SK-N-DZ (cell line): ENCODE data around the gene CALY.

Experiments used
- DNase-seq: peaks from one replicate; pipeline ENCODE4 v3.0.0-alpha.2; 2015; ENCODE audit warnings: low spot score

CALY gene

DNA sequence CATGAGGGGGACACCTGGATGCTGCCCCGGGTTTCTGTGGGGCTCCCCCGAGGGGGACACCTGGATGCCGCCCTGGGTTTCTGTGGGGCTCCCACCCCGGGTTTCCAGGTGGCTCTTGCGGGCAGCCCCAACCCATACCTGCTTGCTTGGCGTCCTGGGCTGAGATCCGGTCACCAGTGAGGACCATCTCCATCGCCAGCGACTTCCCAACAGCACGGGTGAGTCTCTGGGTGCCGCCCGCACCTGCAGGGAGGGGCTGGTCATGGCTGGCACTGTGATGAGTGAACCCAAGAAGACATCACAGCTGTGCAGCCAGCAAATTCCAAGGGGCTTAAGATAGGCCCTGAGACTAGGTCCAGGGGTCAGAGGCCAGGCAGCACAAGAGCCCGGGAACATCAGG lies 30.1 kb upstream of the CALY start:
- DNase-seq: no peak

DNA sequence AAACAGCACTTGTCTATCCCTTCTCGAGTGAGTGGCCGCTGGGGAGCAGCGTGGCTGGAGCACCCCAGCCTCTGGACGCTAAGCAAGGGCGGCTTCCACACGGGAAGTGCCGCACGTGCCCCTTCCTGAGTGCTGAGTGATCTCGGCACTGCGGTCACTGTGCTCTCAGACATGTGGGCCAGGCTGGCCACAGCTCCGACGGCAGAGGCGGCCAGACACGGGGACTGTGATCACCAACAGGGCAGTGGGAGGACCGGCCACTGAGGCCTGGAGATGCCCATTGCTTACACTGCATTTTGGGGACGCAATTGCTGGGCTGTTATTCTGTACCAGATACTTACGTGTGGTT lies 29.4 kb upstream of the CALY start:
- DNase-seq: no peak

DNA sequence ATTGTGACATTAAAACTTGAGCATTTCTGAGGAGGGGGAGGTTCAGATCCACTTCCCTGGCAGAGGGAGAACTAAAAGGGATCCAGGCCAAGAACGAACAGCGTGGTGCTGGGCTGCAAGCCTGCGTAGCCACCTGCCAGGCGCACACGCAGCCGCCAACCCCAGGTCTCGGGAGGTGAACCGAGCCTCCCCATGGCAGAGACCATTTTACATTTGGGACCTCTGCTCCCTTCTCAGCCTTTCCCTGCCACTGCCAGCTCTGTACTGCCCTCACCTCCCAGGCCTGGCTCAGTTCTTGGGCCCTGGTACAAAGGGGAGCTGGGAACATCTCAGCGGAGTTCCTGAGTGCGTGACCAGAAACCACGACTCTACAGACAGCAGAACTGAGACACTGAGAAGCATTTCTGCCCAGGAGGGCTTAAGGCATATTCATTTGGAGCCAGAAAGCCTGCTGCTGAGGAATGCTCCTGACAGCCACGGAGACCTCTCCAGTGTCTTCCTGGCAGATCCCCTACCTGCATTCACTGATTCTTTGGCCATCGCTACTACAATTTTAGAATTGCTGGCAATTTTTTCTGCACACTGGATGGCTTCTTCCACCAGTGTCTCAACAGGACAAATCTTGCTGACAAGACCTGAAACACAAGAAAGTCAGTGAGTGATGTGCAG lies 28.9 kb upstream of the CALY start:
- DNase-seq: no peak

DNA sequence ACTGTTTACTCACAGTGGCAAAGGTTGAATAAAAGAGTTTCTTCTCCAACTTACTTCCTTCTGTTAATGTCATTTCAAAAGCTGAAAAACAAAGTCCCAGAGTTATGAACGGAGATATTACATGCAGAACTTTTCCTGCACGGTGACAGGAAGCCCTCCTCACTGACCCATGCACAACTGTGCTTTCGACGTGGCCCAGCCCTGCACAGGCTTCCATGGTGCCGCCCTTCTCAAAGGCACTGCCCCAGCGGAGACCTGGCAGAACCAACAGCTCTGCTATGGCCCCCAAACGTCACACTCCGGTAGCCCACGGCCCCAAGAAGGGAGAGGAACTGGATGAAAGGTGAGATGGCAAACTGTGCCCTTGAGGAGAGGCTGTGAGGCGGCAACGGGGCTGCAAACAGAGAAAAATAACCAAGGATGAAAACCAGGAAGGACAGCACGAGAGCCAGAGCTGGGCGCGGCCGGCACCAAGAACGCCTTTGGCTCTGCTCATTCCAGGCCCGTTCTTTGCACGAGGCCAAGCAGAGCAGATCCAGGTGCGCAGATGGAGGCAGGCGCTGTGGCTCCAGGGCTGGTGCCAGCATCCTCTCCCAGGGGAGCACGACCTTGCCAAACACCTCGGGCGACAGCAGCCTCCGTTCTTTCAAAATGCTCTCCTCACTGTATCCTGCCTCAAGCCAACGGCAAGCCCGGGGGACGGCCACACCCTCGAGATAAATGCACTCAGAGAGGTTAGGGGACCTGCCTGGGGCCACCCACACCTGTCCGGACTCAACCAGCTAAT lies 28.1 kb upstream of the CALY start:
- DNase-seq: no peak

DNA sequence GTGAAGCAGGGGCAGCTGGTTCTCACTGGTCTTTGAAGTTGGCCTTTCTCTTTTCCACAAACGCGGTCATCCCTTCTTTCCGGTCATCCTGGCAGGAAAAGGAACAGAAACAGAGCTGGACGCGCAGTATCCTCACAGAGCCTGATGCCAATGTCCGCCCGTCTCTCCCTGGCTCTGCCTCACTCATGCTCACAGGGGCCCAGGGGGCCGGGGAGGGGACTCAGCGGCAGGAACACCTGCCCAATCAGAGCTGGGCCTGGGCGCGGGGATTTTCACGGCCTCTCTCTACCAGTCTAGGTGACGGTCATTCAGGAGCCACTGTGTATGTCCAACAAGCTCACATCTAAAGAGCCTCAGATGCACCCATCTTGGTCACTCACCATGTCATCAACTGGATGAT lies 26.1 kb upstream of the CALY start:
- no peak for DNase-seq

DNA sequence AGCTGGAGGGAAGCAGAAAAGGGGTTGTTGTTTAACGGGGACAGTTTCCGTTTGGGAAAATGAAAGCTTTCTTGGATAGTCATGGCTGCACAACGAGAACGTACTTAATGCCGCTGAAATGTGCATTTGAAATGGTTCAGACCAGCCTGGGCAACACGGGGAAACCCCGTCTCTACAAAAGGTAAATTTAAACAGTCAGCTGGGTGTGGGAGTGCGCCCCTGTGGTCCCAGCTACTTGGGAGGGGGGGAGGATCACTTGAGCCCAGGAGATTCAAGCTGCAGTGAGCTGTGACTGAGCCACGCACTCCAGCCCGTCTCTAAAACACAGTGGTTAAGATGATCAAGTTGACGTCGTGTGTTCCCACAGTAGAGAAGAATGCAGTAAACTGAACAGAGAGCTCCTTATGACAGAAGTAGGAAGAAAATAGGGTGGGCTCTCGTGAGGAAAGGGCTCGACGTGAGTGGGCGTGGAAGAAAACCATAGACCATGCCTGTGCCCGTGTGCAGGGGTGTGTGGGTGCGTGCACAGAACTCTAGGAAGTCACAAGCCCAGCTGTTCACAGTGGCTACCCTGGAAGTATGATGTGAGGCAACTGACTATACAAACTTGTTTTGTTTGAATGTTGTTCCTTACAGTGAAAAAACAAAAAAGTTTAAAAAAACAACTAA lies 25.2 kb upstream of the CALY start:
- no peak for DNase-seq

DNA sequence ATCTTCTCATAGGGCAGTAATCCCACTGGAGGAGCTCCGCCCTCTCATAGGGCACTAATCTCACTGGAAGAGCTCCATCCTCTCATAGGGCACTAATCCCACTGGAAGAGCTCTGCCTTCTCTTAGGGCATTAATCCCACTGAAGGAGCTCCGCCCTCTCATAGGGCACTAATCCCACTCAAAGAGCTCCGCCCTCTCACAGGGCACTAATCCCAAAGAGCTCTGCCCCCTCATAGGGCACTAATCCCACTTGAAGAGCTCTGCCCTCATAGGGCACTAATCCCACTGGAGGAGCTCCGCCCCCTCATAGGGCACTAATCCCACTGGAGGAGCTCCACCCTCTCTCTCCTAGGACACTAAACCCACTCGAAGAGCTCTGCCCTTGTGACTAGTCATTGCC lies 24.5 kb upstream of the CALY start:
- DNase-seq: no peak

DNA sequence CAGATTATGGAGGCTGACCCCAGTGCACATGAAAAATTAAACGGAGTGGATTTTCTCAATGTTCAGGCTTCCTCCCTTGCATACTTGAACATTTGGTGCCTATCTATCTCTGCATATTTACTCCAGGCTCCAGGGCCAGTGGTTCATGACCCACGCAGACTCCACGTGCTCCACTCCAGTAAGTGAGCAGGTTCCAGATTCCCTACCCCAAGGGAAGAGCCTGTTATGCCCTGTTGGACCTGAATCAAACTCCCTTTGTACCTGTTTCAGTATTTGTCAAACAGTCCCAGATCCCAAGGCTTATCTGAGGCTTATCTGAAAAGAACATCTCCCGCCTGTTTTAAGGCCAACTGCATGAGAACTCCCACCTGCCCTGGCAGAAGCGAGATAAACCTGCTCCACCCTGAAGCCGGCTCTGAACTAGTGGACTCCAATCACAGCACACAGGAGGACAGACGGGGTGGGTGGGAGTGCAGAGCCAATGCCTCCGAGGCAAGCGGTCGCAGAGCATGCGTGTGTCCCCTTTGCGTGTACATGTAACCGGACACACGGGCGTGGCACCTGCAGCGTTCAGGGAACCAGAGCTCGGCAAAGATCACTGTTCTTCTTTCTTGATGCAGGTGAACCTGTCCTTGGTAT lies 23.4 kb upstream of the CALY start:
- peak; percentile 64 for DNase-seq

DNA sequence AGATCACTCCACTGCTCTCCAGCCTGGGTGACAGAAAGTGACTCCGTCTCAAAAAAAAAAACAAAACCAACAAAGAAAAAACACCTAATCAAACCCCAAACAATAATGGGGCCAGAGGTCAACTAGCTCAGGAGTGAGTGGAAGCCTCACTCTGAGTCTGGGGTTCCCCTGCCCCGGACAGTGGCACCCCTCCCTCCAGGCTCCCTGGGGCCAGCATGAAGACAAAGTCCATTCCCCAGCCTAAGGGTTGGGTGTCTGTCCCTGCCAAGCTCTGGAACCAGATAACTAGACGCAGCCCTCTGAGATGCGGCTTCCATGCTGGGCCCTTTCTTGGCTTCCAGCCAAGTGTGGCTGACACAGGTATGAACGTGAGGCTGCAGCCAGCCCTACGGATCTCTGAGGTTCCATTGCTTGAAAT lies 22.9 kb upstream of the CALY start:
- peak; percentile 71 for DNase-seq

DNA sequence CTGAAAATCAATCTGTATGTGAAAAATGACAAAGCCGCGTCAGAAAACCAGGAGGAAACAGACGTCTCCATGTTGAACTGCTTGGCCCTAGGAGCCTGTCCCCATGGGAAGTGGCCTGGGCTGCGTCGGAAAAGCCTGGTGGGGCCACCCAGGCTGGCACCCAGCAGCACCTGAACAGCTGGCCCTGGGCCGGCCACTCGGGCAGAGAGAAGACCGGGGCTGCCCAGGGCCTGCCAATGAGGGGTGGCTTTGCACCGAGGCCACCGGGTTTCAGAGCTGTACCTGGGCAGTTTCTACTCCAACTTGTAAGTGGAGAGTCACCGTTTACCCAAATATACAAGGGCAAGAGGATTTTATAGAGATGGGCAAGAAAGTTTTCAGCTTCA lies 22.2 kb upstream of the CALY start:
- DNase-seq: no peak

DNA sequence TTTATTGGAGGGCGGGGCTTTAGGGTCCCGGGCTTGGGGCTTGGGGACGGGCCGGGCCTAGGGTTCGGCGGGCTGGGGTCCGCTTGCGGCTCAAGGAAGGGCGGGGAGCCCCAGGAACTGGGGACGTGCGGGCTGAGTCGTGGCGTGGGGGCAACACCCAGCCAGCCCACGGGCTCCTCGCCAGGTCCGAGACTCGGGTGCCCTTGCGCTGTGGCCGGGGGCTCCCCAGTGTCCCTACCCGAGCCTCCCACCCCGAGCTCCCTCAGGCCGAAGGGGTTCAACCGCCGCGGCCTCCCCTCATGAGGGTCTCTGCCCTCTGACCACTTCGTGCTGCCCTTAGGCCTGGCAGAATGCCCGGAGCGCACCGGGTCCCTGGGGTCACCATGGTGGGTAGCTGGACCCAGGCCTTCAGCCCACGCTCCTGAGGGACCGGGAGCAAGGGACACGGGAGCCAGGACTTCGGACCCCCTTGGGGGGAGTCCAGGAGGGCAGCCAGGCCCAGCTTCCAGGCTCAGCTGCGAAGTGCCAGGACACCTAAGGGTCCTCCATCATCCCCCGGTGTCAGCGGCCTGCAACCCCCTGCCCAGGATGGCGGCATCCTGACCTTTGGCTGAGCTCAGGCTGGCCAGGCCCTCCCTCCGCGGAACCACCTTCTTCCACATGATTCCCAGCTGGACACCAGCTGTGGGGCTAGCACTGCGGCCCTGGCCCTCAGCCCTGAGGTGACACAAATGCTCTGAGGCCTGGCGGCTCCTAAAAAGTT lies 21.6 kb upstream of the CALY start:
- DNase-seq: no peak

DNA sequence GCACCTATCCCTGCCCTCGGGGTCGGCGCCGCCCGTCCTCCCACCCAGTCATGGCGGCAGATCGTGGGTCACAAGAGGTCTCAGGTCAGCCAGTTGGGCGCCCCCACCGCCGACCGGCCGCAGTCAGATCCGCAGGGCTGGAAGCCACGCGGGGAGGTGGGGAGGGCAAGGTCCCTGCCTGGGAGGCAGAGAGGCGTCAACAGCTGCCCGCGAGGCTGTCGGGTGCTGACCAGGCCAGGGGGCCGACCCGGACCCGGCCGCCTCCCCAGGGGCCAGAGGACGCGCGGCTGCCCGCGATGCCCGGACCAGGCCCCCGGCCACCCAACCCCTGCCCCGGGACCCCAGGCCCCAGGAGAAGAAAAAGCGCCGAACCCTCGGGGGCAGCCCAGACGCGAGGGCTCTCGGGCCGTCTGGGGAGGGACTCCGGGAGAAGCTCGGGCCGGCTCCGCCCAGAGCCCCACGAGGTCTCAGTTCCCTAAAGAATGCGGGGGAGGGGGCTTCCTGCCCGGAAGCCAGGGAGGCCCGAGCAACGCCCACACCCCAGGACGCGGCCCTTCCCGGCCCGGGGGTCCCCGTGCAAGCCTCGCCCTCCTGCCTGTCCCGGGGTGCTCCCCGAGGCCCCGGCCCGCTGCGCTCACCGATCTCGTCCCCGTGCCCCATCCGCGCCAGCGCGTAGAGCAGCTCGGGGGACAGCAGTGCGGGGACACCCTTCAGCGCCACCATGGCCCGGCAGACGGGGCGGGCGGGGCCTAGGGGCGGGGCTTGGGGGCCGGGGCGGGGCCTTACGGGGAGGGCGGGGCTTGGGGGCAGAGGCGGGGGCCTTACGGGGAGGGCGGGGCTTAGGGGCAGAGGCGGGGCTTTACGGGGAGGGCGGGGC lies 20.8 kb upstream of the CALY start, which contains the start of gene FUOM:
Gene FUOM, minus strand, starts transcription at position 735 of the 877 bp plus-strand sequence. Its CDS starts 12 bp downstream, at position 723.
- DNase-seq: no peak

DNA sequence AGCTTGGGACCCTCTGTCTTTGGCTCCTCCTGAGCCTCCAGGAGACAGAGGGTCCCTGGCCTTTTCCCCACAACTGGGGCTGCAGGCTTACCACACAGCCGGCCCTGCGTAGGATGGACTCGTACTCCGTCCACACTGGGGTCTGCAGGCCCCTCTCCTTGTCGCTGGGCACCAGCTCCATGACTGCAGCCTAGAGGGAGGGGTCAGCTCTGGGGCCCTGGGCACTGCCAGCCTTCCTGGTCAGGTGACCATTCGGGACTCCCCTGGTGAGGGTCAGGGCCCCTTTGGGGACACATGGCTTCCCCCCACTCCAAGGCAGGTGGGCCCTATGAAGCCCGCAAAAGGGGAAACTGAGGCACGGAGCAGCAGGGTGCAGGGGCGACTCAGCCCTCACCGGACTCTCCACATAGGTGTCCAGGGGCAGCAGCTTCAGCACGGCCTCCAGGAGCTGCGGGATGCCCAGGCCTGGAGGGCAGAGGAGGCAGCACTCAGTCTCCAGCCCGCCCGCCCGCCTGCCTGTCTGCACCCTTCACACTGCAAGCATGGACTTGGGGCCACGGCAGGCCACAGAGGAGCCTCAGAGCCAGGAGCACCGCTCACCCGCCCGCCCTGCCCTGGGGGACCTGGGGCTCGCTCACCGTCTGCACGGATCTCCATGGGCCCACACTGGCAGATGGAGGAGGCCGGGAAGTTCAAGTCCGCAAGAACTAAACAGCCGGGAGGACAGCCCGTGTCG lies 20.0 kb upstream of the CALY start:
- DNase-seq: no peak

DNA sequence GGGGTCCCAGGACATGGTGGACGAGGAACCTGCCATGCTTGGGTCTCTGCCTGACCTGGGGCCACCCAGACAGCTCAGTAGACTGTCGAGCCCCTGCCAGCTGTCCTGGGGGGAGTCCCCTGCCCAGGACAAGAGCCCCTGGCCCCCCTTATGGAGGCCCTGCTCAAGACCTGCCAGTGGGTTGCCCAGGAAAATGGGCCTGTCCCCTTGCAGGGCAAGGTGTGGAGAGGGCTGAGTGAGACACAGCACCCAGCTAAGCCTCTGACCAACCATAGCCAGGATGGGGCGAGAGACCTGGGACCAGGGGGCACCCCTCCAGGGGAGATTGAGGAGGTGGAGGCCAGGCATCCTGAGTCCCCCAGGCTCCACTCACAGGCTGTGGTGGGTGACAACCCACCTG lies 19.3 kb upstream of the CALY start:
- no peak for DNase-seq

DNA sequence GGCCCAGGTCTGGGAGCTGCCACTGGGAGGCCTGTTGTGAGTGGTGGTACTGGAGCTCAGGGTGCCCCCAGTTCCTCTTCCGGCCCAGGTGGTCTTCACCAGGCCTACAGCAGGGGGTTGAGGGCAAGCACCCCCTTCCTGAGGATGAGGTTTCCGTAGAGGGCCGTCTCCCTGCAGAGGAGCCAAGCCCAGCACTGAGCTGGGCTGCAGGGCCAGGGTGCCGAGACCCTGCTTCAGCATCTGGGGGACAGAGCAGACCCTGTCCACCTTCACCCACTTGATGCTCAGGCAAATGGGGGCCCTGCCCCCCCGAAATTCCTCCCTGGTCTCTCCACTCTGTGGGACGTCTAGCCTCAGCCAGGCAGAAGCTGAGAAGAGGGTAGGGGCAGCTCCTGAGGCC lies 18.6 kb upstream of the CALY start:
- no peak for DNase-seq

DNA sequence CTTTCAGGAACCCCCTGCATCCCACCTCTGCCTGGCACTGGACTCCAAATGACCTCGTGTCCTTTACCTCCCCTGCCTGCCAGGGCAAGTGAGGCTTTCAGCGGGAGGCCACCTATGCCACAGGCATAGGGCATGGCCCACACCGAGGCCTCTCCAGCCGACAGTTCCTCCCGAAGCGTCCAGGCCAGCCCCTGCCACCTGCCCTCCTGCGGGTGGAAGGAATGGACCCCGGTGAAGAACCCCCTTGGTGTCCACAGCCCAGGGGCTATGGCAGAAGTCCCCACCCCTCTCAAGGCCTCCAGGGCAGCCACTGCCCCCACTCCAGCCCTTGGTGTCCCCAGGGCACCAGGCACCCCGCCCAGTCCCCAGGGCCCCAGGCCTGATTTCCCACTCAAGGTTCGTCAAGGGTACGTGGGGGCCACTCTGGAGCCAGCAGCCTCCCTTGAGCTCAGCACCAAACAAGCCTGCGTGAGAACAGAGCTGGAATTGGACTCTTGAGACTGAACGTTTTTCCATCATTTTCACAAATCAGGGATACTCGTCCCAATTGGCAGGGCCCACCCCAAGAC lies 18.1 kb upstream of the CALY start:
- DNase-seq: no peak

DNA sequence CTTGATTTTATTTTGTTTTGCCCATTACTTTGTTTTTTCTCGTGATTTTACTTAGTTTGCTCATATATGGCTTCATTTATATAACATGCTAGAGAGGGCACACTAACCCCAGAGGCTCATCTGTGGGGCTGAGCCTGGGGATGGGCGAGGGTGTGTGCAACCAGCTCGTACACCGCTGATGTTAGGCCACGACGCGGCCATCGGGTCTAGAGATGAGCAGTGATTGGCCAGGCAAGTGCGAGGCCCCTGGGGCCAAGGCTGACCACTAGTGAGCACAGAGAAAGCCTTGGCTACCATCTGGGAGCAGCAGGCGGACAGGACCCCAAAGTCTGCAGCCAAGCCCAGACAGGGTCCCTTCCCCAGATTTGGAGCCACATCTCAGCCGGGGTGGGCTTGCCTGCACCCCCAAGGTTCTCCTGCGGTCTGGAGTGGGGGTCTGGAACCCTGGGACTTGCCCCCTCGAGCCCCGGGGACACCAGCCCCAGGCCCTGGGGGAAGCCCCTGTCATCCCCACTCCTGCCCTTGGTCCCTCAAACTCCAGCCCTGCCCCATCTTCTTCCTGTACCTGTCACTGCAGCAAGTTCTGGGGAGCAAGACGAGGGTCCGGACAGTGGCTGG lies 17.4 kb upstream of the CALY start:
- no peak for DNase-seq

DNA sequence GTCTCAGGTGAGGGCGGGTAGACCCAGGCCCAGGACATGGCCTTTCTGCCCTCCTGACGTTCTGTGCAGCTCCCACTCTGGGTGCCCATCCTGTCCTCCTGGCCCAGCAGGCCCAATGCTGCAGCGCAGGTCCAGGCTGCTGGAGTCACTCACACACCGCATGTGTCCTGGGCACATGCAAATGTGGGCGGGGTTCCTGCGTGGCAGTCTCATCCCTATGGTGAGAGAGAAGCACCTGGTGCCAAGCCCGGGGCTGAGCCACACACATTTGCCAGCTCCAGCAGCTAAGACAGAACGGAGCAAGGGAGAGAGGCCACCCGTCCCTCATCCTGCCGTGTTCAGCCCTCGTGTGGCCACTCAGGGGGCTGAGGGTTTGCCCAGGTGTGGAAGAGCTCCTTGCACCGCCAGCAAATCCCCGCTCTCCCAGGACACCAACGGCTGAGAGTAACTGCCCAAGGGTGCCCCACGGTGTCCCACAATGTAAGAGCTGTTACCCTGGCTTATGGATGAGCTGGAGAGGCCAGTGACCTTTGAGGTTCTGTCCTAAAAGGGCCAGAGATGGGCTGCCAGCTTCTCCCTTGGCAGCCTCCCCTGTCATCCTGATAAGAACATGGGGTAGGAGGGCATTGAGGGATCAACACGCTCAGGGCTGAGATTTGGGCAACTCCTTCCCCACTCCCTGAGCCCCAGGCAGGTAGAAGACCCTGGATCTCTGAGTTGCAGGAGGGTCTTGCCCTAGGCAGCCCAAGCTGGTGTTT lies 16.7 kb upstream of the CALY start:
- DNase-seq: no peak
